ENCODE results near the gene STK16.

STK16 gene

DNA sequence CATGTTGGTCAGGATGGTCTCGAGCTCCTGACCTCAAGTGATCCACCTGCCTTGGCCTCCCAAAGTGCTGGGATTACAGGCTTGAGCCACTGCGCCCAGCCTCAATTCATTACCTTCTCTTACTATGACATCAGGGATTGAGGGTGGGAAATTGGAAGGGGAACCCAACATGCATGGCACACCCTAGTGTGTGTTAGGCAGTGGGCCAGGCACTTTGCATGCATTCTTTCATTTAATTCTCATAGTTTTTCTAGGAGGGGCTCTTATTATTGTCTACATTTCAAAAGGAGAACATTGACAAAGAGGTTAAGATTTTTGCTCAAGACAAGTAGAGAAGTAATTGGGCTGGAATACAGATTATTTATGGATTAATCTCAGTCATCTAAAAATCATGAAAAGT, 23.0 kb downstream of the STK16 start:
- DNase-seq (ENCODE audit: low spot score), result no peak
- no peak for FAIRE-seq

DNA sequence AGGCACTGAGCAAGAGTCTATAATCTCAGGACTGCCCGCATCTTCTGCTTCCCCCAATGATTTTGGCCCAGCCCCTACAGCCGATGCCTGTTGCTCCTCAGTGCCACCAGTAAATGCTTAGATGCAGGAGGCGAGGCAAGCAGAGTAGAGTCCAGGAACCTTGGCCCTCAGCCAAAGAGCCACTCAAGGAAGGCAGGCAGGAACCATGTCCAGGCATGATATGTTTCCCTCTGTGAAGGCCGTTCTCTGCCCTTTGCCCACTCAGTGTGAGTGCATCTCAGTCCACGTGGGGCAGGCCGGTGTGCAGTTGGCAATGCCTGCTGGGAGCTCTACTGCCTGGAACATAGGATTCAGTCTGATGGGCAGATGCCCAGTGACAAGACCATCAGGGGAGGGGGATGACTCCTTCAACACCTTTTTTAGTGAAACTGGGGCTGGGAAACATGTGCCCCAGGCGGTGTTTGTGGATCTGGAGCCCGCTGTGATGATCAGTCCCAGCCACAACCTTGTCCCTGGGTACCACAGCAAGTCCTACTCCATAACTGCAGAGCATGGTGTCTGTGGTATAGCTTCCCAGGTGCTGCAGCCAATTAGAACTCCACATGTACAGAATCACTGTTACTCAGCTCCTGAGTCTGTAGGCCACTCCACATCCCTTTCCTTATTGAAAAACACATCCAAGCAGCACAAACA, 24.2 kb downstream of the STK16 start:
- FAIRE-seq (peak; percentile 42), DNase-seq (ENCODE audit: low spot score) (no peak)

DNA sequence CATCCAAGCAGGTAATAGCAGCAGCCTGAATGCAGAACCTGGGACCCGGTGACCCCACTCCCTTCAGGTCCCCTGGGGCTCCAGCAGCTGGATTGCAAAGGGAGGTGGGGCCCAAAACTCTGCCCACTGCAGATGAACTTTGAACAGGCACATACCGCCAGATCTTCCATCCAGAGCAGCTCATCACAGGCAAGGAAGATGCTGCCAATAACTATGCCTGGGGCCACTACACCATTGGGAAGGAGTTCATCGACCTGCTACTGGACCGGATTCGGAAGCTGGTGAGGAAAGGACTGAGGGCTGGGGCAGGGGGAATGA, 24.7 kb downstream of the STK16 start:
- no peak for FAIRE-seq
- no peak for DNase-seq (ENCODE audit: low spot score)

DNA sequence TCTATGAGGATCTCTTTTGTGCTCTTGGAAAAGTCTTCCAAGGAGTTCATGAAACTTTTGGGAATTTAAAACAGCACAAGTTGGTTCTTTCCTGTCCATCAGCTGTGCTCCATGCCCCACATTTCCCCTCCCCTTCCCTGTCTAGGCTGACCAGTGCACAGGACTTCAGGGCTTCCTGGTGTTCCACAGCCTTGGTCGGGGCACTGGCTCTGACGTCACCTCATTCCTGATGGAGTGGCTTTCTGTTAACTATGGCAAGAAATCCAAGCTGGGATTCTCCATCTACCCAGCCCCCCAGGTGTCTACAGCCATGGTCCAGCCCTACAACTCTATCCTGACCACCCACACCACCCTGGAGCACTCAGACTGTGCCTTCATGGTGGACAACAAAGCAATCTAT, 25.7 kb downstream of the STK16 start:
- FAIRE-seq, result no peak

DNA sequence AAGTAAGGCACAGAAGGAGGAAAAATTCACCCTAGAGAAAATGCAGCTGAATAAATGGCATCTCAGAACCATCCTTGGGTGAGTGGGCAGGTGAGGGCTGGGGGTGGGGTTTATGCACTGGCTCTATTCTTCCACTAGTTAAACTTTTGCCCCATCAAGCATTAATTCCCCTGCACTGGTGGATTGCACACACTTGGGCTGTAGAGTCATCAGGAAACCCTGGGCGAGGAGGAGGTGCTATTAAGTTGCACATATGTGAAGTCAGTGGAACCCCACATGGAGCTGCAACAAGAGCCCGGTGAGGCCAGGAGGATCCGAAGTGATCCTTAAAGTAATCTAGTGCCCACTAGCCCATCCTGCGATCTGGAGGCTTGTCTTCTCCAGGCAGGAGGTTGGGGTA, 27.1 kb downstream of the STK16 start:
- FAIRE-seq, result no peak
- no peak for DNase-seq (ENCODE audit: low spot score)

More for the DNA sequence above, 25.7 kb downstream of the STK16 start:
- DNase-seq (ENCODE audit: low spot score), result no peak

DNA sequence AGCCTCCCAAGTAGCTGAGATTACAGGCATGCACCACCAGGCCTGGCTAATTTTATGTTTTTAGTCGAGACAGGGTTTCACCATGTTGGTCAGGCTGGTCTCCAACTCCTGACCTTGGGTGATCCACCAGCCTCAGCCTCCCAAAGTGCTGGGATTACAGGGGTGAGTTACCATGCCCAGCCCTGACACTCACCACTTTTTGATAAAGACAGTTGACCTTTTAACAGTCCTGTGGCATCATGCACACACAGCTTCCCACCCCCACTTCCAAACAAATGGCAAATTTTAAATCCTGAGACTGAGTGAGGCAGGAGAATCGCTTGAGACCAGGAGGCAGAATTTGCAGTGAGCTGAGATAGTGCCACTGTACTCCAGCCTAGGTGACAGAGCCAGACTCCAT, 27.7 kb downstream of the STK16 start:
- DNase-seq (ENCODE audit: low spot score) (no peak), FAIRE-seq (no peak)

DNA sequence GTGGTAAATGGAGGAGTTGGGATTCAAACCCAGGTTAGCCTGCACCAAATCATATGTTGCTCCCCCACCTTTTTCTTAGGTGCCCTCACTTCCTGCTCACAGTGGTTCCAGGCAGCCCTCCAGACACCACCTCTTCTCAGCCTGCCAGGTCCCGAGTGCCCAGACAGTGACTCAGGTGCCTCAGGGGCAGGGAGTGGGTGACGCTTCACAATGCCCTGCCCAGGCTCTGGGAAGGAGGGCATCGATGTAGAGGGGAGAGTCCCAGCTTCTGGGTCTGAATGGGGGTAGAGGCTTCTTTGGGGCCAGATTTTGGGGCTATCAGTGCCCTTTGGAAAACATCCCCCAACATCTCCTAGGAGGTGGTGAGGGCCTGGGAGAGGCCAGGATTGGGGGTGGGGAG, 28.7 kb downstream of the STK16 start:
- FAIRE-seq, result no peak

DNA sequence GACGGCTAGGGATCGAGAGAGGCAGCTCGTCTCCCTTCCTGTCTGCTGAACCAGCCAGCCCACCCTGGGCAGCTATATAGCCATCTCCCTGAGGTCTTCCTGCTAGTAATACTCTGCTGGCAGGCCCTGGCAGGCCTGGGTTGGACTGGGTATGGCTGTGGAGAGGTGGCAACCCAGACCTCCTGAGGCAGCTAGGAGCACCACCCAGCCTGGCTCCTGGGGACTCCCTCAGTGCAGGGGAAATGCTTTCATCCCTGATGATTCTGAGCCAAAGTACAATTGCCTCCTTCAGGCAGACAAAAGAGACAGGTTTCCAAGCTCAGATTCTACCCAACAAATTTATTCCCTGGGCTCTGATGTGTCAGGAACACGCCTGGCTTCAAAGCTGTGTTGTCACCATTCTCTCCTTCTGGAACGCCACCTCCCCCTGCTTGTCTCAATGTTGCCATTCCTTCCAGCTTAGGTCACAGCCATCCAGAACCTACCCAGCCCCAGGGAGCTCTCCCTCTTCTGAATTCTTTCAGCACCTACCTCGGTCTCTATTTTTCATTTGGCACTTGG, 29.2 kb downstream of the STK16 start:
- DNase-seq (ENCODE audit: low spot score) (peak; percentile 88), FAIRE-seq (no peak)

More for the DNA sequence above, 28.7 kb downstream of the STK16 start:
- DNase-seq (ENCODE audit: low spot score), result peak; percentile 89

DNA sequence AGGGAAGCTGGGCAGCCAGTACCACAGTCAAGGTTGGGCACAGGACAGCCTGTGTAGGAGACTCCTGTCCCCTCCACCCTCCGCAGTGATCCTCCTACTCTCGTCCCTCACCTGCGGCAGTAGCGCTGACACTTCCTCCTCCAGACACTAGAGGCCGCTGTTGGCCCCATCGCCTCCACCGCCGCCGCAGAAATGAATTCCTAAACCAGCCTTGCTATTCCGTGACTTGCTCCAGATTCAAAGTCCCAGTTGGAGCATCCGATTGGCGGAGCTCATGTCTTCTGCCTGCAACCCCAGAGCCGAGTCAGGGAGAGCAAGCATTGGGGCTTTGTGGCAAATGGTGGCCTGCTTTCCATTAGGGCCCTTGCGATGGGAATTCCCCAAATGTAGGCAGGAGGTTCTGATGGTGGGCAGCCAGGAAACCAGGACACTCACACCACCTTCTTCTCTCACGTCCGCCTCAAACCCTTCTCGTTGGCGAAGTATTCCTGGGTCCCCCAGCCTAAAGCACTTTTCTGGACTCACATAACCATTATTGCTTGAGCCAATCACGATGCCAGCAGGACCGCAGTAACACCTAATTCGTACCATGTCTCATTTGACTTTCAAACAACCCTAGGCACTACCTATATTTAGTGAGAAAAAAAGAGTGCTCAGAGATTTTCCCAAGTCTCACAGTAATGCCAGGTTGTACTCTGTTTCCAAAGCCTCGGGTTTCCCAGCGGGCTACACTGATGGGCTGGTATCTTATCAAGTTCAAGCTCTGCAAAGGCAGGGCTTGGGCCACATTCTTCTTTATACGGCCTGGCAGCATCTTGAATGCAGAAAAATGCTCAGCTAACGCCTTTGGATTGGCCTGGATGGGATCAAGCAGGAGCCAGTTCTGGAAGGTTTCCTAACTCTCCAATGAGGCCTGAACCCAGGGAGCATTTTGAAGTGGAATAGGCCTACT, 32.7 kb downstream of the STK16 start:
- FAIRE-seq (peak; percentile 48), DNase-seq (ENCODE audit: low spot score) (peak; percentile 77)

DNA sequence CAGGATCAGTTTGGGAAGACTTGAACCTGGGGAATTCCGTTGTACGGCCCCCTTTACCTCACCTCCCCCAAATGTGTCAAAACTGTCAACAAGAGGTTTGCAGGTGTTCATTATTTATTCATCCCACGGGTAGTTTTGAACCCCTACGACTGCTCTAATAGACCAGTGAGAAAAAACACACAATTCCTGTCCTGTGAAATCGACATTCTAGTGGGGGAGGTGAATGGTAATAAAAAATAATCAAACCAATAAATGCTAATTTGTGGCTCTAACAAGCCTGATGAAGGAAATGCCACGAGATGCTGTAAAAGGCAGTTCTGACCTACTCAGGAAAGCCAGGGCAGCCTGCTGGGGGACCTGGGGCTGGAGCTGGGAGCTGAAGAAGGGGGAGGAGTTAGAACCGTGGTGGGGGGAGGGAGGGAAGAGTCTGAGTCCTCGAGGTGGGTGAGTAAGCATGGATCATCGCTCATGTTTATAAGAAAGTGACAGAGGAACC, 33.4 kb downstream of the STK16 start:
- DNase-seq (ENCODE audit: low spot score), result no peak
- FAIRE-seq, result no peak

DNA sequence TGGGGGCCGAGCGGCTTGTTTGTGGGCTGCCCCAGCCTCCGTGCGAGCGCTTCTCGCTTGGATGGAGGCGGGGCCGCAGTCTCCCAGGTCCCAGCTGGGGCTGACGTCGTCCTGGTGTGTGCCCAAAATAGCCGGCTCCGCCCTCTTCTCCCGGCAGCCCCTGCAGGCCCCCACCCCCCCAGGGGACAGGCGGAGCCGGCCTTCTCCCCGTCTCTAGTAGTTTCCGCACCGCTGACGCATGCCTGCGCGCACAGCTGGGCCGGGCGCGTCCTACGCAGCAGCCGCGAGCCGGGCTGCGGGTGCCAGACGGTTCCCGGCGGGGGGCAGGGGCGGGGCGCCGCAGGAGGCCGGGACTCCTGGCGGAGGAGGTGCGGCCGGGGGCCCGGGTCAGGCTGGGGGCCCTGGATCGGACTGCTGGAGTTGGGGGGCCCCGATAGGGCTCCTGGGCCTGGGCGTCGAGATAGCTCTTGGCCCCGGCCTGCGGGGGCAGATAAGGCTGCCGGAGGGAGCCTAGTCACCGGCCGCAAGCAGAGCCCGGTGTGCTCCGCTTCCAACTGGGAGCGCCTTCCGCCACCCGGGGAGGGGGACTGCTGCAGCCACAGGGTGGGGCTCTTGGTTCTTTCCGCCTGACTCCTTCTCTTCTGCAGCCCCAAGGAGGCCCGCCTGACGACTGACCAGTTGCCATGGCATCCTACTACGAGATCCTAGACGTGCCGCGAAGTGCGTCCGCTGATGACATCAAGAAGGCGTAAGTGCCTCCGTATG, 34.1 kb downstream of the STK16 start, which contains the start of gene DNAJB2:
Gene DNAJB2 (plus strand): TSS at position 216 of the 765 bp plus-strand sequence. CDS start 468 bp downstream, at position 684.
- peak; percentile 88 for FAIRE-seq
- peak; percentile 99 for DNase-seq (ENCODE audit: low spot score)

DNA sequence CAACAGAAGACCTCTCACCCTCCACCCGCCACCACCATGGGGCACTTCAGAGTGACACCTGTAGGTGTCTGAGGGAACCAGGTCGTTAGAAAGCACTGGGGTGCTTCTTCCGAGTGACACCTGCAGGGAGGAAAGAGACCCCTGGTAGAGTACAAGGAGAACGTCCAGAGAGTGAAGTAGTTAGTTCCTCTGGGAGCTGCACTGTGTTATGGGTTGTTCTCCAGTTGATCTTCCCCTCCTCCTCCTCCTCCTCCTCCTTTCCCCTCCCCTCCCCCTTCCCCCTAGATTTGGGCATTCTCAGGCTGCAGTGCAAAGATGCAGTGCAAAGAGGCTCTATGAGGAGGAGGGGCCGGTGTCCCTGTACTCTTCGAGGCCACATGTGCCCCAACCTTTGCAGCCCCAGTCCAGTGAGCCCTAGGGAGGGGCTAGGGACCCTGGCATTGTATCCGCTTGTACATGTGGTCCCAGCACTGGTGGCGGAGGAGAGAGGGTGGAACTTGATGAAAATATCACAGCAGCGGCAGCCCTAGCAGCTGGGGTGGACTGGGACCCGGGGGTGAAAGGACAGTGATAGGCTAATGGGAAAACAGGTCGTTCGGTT, 34.7 kb downstream of the STK16 start:
- FAIRE-seq (no peak), DNase-seq (ENCODE audit: low spot score) (no peak)

DNA sequence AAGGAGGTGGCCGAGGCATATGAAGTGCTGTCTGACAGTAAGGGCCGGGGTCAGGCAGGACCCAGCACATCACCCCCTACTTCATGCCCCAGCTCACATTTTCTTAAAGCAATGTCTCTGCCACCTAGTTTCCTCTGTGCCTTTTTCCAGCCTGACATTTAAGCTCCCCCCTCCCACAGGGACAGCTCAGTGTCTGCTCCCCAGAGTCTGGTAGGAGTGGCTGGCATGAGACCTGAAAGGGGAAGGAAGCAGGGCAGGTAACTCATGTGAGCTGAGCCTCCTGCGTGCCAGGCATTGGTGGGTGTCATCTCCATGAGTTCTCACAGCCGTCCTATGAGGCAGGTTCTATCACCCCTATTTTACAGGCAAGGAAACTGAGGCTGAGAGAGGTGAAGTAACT, 35.4 kb downstream of the STK16 start:
- no peak for FAIRE-seq
- DNase-seq (ENCODE audit: low spot score), result no peak

DNA sequence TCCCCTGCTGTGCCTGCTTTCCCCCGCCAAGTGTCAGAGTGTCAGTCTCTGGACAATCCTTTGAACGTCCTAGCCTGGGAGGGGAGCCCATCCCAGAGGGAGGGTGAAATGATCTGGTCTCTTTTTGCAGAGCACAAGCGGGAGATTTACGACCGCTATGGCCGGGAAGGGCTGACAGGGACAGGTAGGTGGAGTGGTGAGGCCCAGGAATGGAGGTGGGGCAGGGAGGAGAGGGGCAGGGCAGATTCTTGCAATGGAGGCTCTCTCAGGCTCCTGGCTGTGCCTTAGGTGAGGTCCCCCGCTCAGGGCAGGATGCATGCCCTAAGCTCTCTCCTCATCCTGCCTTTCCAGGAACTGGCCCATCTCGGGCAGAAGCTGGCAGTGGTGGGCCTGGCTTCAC, 36.3 kb downstream of the STK16 start:
- DNase-seq (ENCODE audit: low spot score) (no peak), FAIRE-seq (no peak)

DNA sequence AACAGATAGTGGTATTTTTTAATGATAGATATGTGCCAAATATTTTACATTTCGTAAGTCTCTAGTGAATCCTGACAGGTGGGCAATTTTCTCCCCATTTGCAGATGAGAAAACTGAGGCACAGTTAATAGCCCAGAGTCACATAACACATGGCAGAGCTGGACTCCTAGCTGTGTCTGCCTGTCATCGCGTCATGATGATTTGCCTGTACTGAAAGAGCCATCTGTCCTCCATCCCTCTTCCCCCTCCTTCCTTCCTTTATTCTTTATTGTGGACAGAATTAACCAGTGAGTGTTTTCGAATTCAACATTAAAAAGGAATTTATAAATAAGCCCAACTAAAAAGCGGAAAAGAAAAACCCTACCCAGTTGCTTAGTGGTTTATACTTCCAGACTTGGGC, 37.1 kb downstream of the STK16 start:
- no peak for FAIRE-seq
- DNase-seq (ENCODE audit: low spot score), result no peak

DNA sequence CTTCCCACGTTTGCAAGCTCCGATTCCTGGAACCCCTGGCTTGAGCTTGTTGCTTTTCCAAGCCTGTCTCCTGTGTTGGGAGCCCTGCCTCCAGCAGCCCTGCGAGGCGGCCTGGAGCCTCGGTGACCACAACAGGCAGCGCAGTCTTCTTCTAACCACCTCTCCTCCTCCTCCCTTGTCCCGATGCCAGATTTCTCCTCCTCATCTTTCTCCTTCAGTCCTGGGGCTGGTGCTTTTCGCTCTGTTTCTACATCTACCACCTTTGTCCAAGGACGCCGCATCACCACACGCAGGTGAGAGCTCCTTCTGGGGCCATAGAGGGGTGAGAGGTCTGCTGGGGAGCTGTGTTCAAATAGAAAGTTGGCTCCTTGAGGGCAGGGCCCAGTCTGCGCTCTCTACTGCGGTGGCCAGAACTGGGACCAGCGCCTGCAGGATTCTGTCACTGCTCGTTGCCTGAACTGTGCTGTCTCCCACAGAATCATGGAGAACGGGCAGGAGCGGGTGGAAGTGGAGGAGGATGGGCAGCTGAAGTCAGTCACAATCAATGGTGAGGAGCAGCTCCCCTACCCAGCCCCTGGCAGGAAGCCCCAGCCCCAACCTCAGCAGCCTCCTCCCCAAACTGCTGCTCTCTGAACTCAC, 37.8 kb downstream of the STK16 start:
- DNase-seq (ENCODE audit: low spot score), result no peak
- no peak for FAIRE-seq

DNA sequence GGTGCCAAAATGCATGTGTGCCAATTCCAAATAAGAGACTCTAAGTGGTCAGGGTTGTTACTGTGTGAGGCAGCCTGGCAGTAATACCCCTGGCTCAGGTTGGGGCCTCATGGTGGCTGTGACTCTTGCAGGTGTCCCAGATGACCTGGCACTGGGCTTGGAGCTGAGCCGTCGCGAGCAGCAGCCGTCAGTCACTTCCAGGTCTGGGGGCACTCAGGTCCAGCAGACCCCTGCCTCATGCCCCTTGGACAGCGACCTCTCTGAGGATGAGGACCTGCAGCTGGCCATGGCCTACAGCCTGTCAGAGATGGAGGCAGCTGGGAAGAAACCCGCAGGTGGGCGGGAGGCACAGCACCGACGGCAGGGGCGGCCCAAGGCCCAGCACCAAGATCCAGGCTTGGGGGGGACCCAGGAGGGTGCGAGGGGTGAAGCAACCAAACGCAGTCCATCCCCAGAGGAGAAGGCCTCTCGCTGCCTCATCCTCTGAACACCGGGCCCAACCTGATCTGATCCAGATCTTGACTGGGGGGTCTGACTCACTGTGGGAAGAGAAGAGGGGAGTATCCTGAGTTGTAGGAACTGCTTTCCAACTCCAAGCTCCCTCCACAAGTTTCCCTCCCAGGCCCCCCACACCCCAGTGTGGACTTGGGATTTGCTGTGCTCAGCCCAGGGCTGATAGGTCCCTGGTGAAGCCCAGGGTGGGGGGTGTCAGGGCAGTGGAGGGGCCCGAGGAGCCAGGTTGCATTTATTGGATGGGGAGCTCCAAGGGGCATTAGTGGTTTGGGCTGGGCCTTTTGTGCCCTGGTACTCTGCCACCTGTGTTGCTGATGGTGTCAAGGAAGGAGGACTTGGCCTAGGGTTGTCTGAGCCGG, 39.5 kb downstream of the STK16 start:
- no peak for DNase-seq (ENCODE audit: low spot score)
- FAIRE-seq, result no peak

DNA sequence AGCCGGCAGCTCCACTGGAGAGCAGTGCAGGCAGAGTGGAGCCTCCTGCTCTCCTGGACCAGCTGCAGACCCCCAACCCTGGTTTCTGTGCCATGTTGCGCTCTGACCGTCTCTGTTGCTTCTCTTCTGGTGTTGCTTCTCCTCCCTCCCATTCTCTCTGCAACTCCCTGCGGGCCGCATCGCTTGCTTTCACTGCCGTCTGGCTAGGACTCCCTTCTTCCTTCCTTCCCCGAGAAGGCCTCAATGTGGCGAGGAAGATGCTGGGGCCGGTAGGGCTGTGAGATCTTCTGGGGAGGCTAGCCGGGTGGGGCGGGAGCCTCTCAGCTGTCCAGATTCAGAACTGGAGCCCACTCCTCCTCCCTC, 40.1 kb downstream of the STK16 start:
- no peak for FAIRE-seq
- DNase-seq (ENCODE audit: low spot score), result no peak

DNA sequence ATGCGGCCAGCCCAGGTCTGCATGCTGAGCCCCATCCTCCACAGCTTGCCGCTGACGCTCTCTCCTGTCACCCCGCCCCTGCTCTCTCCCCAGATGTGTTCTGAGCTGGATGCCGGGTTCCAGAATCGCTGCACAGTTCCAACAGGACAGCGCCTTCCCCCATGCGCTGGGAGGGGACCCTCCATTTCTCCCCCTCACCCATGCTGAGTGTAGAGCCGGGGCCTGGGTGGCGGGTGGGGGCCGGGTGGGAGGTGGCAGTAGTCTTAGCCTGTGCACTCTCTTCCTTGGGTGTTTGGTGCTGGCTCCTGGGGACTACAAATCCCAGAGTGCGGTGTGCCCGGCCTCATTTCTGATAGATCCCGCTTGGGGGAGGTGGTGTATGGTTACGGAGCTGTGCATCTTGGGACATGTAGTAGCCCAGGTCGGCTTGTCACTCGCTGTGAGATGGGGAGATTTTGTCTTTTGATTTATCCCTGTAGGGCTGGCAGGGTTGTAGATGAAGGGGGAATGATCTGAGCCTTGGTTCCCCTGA, 40.7 kb downstream of the STK16 start:
- FAIRE-seq, result peak; percentile 73
- DNase-seq (ENCODE audit: low spot score), result peak; percentile 55
